Mucosa of stomach (tissue), 1 donor: Measurements from ENCODE around the gene TUG1.

Experiments
- H3K27me3 ChIP-seq: one replicate; pipeline ENCODE4 v1.7.0; 2013; ENCODE audit warnings: mild to moderate bottlenecking, low read length; ENCODE audit not compliant: control insufficient read depth, insufficient read depth
- H3K36me3 ChIP-seq: one replicate; pipeline ENCODE4 v1.7.0; 2013; ENCODE audit warnings: low read length; ENCODE audit not compliant: control insufficient read depth, insufficient read depth
- H3K4me1 ChIP-seq: one replicate; pipeline ENCODE4 v1.7.0; 2013; ENCODE audit warnings: mild to moderate bottlenecking, low read length; ENCODE audit not compliant: control insufficient read depth, insufficient read depth
- H3K4me3 ChIP-seq: one replicate; pipeline ENCODE4 v1.7.0; 2013; ENCODE audit warnings: low read length
- H3K9ac ChIP-seq: one replicate; pipeline ENCODE4 v1.7.0; 2013; ENCODE audit warnings: mild to moderate bottlenecking, low read length, moderate library complexity
- H3K9me3 ChIP-seq: one replicate; pipeline ENCODE4 v1.7.0; 2013; ENCODE audit warnings: mild to moderate bottlenecking, low read length, moderate library complexity; ENCODE audit not compliant: control insufficient read depth
- donor health status: Pancreatic carcinoma.

The TUG1 gene

GRCh38 chr22:30932661-30933060 lies 36.4 kb upstream of the TUG1 start:
- H3K36me3 ChIP-seq: peaks cover 28% of the 10 kb centered on the region

GRCh38 chr22:30933457-30933856 lies 35.6 kb upstream of the TUG1 start:
- H3K36me3 ChIP-seq: peaks cover 31% of the 10 kb centered on the region
- H3K9ac ChIP-seq: no peak overlapping the region
- H3K27me3 ChIP-seq: no peaks in the 10 kb centered on the region
- no peaks in the 10 kb centered on the region for H3K4me1 ChIP-seq
- H3K4me3 ChIP-seq: no peak overlapping the region
- H3K9me3 ChIP-seq: no peaks in the 10 kb centered on the region

More at GRCh38 chr22:30932661-30933060, 36.4 kb upstream of the TUG1 start:
- no peaks in the 10 kb centered on the region for H3K4me1 ChIP-seq
- no peaks in the 10 kb centered on the region for H3K9me3 ChIP-seq
- H3K9ac ChIP-seq: no peak overlapping the region
- H3K4me3 ChIP-seq: no peak overlapping the region
- no peaks in the 10 kb centered on the region for H3K27me3 ChIP-seq

- Histone ChIP-seq H3K36me3 (peaks cover 31% of the 10 kb centered on the region), H3K27me3 (no peaks in the 10 kb centered on the region), H3K4me3 (no peak overlapping the region), H3K9ac (no peak overlapping the region), H3K9me3 (no peaks in the 10 kb centered on the region), H3K4me1 (no peaks in the 10 kb centered on the region)
These were observed 35.0 kb upstream of the TUG1 start for GRCh38 chr22:30934053-30934452.

GRCh38 chr22:30940685-30941362 lies 28.2 kb upstream of the TUG1 start:
- H3K4me3 ChIP-seq: no peak overlapping the region
- no peaks in the 10 kb centered on the region for H3K4me1 ChIP-seq
- H3K9me3 ChIP-seq: no peaks in the 10 kb centered on the region
- no peak overlapping the region for H3K9ac ChIP-seq
- H3K27me3 ChIP-seq: no peaks in the 10 kb centered on the region
- H3K36me3 ChIP-seq: peaks cover 29% of the 10 kb centered on the region

- H3K4me3 ChIP-seq: no peak overlapping the region
- H3K36me3 ChIP-seq: peaks cover 29% of the 10 kb centered on the region
- H3K27me3 ChIP-seq: no peaks in the 10 kb centered on the region
- H3K9me3 ChIP-seq: no peaks in the 10 kb centered on the region
- no peaks in the 10 kb centered on the region for H3K4me1 ChIP-seq
- H3K9ac ChIP-seq: no peak overlapping the region
These were observed 27.7 kb upstream of the TUG1 start for GRCh38 chr22:30941363-30941740.

GRCh38 chr22:30943368-30943767 lies 25.7 kb upstream of the TUG1 start:
- no peaks in the 10 kb centered on the region for H3K27me3 ChIP-seq
- no peaks in the 10 kb centered on the region for H3K4me1 ChIP-seq
- no peak overlapping the region for H3K4me3 ChIP-seq
- H3K36me3 ChIP-seq: peaks cover 17% of the 10 kb centered on the region
- no peak overlapping the region for H3K9ac ChIP-seq
- no peaks in the 10 kb centered on the region for H3K9me3 ChIP-seq

- no peaks in the 10 kb centered on the region for H3K27me3 ChIP-seq
- H3K9ac ChIP-seq: no peak overlapping the region
- no peaks in the 10 kb centered on the region for H3K9me3 ChIP-seq
- no peak overlapping the region for H3K4me3 ChIP-seq
- H3K4me1 ChIP-seq: no peaks in the 10 kb centered on the region
- peaks cover 24% of the 10 kb centered on the region for H3K36me3 ChIP-seq
These were observed 24.1 kb upstream of the TUG1 start for GRCh38 chr22:30944986-30945385.

GRCh38 chr22:30945653-30946052 lies 23.4 kb upstream of the TUG1 start:
- no peaks in the 10 kb centered on the region for H3K4me1 ChIP-seq
- no peak overlapping the region for H3K4me3 ChIP-seq
- H3K36me3 ChIP-seq: peaks cover 24% of the 10 kb centered on the region
- H3K27me3 ChIP-seq: no peaks in the 10 kb centered on the region
- no peaks in the 10 kb centered on the region for H3K9me3 ChIP-seq
- no peak overlapping the region for H3K9ac ChIP-seq

- Histone ChIP-seq H3K36me3 (peaks cover 24% of the 10 kb centered on the region), H3K4me3 (no peak overlapping the region), H3K4me1 (no peaks in the 10 kb centered on the region), H3K27me3 (no peaks in the 10 kb centered on the region), H3K9me3 (no peaks in the 10 kb centered on the region), H3K9ac (no peak overlapping the region)
These were observed 22.7 kb upstream of the TUG1 start for GRCh38 chr22:30946354-30946753.

- Histone ChIP-seq H3K4me3 (no peak overlapping the region), H3K36me3 (peaks cover 16% of the 10 kb centered on the region), H3K27me3 (no peaks in the 10 kb centered on the region), H3K9me3 (no peaks in the 10 kb centered on the region), H3K4me1 (no peaks in the 10 kb centered on the region), H3K9ac (no peak overlapping the region)
These were observed 21.8 kb upstream of the TUG1 start for GRCh38 chr22:30947173-30947815.

GRCh38 chr22:30947816-30948454 lies 21.1 kb upstream of the TUG1 start:
- peaks cover 15% of the 10 kb centered on the region for H3K36me3 ChIP-seq

GRCh38 chr22:30948930-30949342 lies 20.1 kb upstream of the TUG1 start:
- no peaks in the 10 kb centered on the region for H3K4me1 ChIP-seq
- H3K4me3 ChIP-seq: no peak overlapping the region
- peaks cover 15% of the 10 kb centered on the region for H3K36me3 ChIP-seq
- H3K9me3 ChIP-seq: no peaks in the 10 kb centered on the region
- H3K9ac ChIP-seq: no peak overlapping the region
- no peaks in the 10 kb centered on the region for H3K27me3 ChIP-seq

More at GRCh38 chr22:30947816-30948454, 21.1 kb upstream of the TUG1 start:
- Histone ChIP-seq H3K4me1 (no peaks in the 10 kb centered on the region), H3K9me3 (no peaks in the 10 kb centered on the region), H3K4me3 (no peak overlapping the region), H3K9ac (no peak overlapping the region), H3K27me3 (no peaks in the 10 kb centered on the region)
